Gastroesophageal sphincter (tissue), 4 donors: Measurements from ENCODE around the gene PLAGL1. TPM values are rescaled to one million over a fixed set of nuclear protein-coding genes. Genes with fewer than 3 reads are reported as not detected.
"Not testable (repeated sequence)": the region's sequence is repeated elsewhere in the genome, so short reads cannot be mapped to it uniquely, and the experiment has no call there.

Experiments used
- ATAC-seq: fragments of 150-250 bp; one replicate; pipeline ENCODE4 v1.9.1; 2016; ENCODE audit warnings: mild to moderate bottlenecking, moderate library complexity
- H3K27ac ChIP-seq, 4 donors: fragments of 200-600 bp; sonication (generic) in 3 of 4; 1 replicate in 3 of 4; 2 replicates in 1 of 4; pipeline ENCODE4 v1.5.1; 2016 to 2019
- H3K27me3 ChIP-seq: fragments of 200-600 bp; sonication (generic); one replicate; pipeline ENCODE4 v1.5.1; 2019
- H3K36me3 ChIP-seq, 2 donors: fragments of 200-600 bp; sonication (generic); one replicate each; pipeline ENCODE4 v1.5.1; 2019; ENCODE audit warnings: control low read depth in 1 of 2
- H3K4me1 ChIP-seq, 3 donors: fragments of 200-600 bp; sonication (generic); 1 replicate in 2 of 3; 2 replicates in 1 of 3; pipeline ENCODE4 v1.5.1; 2016 to 2019; ENCODE audit warnings: control low read depth in 2 of 3
- H3K4me3 ChIP-seq, 2 donors: fragments of 200-600 bp; sonication (generic); one replicate each; pipeline ENCODE4 v1.5.1; 2019; ENCODE audit warnings: mild to moderate bottlenecking in 1 of 2, moderate library complexity in 1 of 2
- H3K9me3 ChIP-seq, 3 donors: fragments of 200-600 bp; sonication (generic); one replicate each; pipeline ENCODE4 v1.5.1; 2017 to 2019; ENCODE audit warnings: control low read depth in 2 of 3
- CTCF ChIP-seq, 4 experiments: fragments of 200-600 bp in 2 of 4; fragments of 450-650 bp in 2 of 4; sonication (generic) in 1 of 4; IDR thresholded peaks; one replicate each; pipeline ENCODE4 v1.5.1; 2017 to 2019; ENCODE audit warnings: antibody characterized with exemption in 4 of 4, mild to moderate bottlenecking in 2 of 4, moderate library complexity in 2 of 4
- EP300 ChIP-seq: sonication (generic); formaldehyde crosslinking; IDR thresholded peaks from one replicate; pipeline ENCODE4 v1.6.1; 2017; ENCODE audit warnings: antibody characterized with exemption, mild to moderate bottlenecking
- POLR2A ChIP-seq, 2 donors: fragments of 450-650 bp; IDR thresholded peaks; one replicate each; pipeline ENCODE4 v1.6.1; 2017; ENCODE audit warnings: antibody characterized with exemption in 2 of 2, mild to moderate bottlenecking in 2 of 2, moderate library complexity in 1 of 2
- POLR2AphosphoS5 ChIP-seq: sonication (generic); formaldehyde crosslinking; IDR thresholded peaks from one replicate; pipeline ENCODE4 v1.6.1; 2017; ENCODE audit warnings: antibody characterized with exemption
- WGBS, 2 donors: methylation state at CpG; one replicate each; pipeline ENCODE4 v1.1.5; 2018; ENCODE audit warnings: low coverage in 1 of 2; 5-methylcytosine and 5-hydroxymethylcytosine counted together
- total RNA-seq, 4 donors: library from RNA; depleted of rRNA; stranded (reverse); fragments of >200 nt; gene quantifications; one replicate each; pipeline ENCODE4 v1.1.0, GENCODE V29; 2016

PLAGL1 gene
- total RNA-seq, 4 donors from 2014 or later = 13.2 to 26.3 (median 17.5) TPM

- Histone ChIP-seq H3K9me3 (no peaks in the 10 kb centered on the region), H3K27me3 (no peaks in the 10 kb centered on the region), H3K36me3 (no peaks in the 10 kb centered on the region), H3K27ac (no peak overlapping the region), H3K4me3 (no peak overlapping the region), H3K4me1 (peaks cover 0 to 11% (median 0%) of the 10 kb centered on the region in 3 donors)
- WGBS, 2 donors = 89% methylated on average over 1 of the region's 1 CpG; no CpG with 5 or more reads in 1 of the 2 donors
- no peak for ATAC-seq
- TF ChIP-seq POLR2A (IDR thresholded peaks at IDR 0.05) = no peak
- no peak for TF ChIP-seq EP300
- no peak for TF ChIP-seq CTCF (IDR thresholded peaks at IDR 0.05)
- TF ChIP-seq POLR2AphosphoS5 = no peak
Observed at GRCh38 chr6:144012534-144012933, 4.5 kb upstream of the PLAGL1 start.

GRCh38 chr6:144009628-144010027 is 1.6 kb upstream of the PLAGL1 start:
- ATAC-seq, H3K4me3 ChIP-seq, H3K27ac ChIP-seq, H3K36me3 ChIP-seq, H3K27me3 ChIP-seq, H3K9me3 ChIP-seq: not testable (repeated sequence)
- H3K4me1 ChIP-seq = peaks cover 0 to 16% (median 0%) of the 10 kb centered on the region in 3 donors
- 79 to 80% methylated on average over 1 of the region's 2 CpGs for WGBS, 2 donors

- 75 to 78% methylated on average over 9 of the region's 9 CpGs for WGBS, 2 donors
- Histone ChIP-seq H3K36me3 (no peaks in the 10 kb centered on the region), H3K27ac (peak overlapping the region in 3 of 4 donors; percentile 81 to 87 (median 81)), H3K4me3 (peak overlapping the region in 1 of 2 donors; percentile 67), H3K9me3 (no peaks in the 10 kb centered on the region), H3K4me1 (peaks cover 0 to 16% (median 0%) of the 10 kb centered on the region in 3 donors), H3K27me3 (no peaks in the 10 kb centered on the region)
- TF ChIP-seq CTCF (IDR thresholded peaks at IDR 0.05) = no peak
- TF ChIP-seq POLR2AphosphoS5 = no peak
- TF ChIP-seq EP300 = no peak
- no peak for TF ChIP-seq POLR2A (IDR thresholded peaks at IDR 0.05)
- no peak for ATAC-seq
Observed at GRCh38 chr6:144008846-144009245, 787 bp upstream of the PLAGL1 start.

- Histone ChIP-seq H3K4me1 (peaks cover 0 to 10% (median 0%) of the 10 kb centered on the region in 3 donors), H3K36me3 (no peaks in the 10 kb centered on the region), H3K27ac (peak overlapping the region in 3 of 4 donors; percentile 81 to 87 (median 81)), H3K4me3 (peak overlapping the region; percentile 35 to 67), H3K27me3 (no peaks in the 10 kb centered on the region), H3K9me3 (peaks cover 0 to 2% (median 0%) of the 10 kb centered on the region in 3 donors)
- 40 to 44% methylated on average over 6 to 10 of the region's 52 CpGs for WGBS, 2 donors
- peak; percentile 43 for ATAC-seq
- TF ChIP-seq POLR2A (IDR thresholded peaks at IDR 0.05) = no peak
- no peak for TF ChIP-seq EP300
Observed at GRCh38 chr6:144007478-144008119, 460 bp downstream of the PLAGL1 start.

- H3K4me1 ChIP-seq = peaks cover 0 to 10% (median 0%) of the 10 kb centered on the region in 3 donors
- peaks cover 0 to 9% (median 0%) of the 10 kb centered on the region in 3 donors for H3K9me3 ChIP-seq
- H3K4me3 ChIP-seq = peak overlapping the region; percentile 35 to 67
- no peaks in the 10 kb centered on the region for H3K36me3 ChIP-seq
- 37 to 58% methylated on average over 14 to 18 of the region's 21 CpGs for WGBS, 2 donors
- ATAC-seq = no peak
- peak overlapping the region in 3 of 4 donors; percentile 81 to 87 (median 81) for H3K27ac ChIP-seq
- TF ChIP-seq POLR2AphosphoS5 (no peak), CTCF (IDR thresholded peaks at IDR 0.05) (no peak), POLR2A (IDR thresholded peaks at IDR 0.05) (no peak), EP300 (no peak)
- no peaks in the 10 kb centered on the region for H3K27me3 ChIP-seq
Observed at GRCh38 chr6:144006736-144007477, 1.2 kb downstream of the PLAGL1 start.
